HepG2 (cell line): ENCODE measurements around the gene DYNC2I2.

ENCODE experiments used
- CTCF ChIP-seq: sonication (generic); formaldehyde crosslinking; IDR thresholded peaks from 2 replicates; pipeline ENCODE4 v1.5.0; 2020; ENCODE audit warnings: mild to moderate bottlenecking, missing genetic modification reagents, moderate library complexity
- FOXA1 ChIP-seq, 2 experiments: fragments of 450-650 bp in 1 of 2; sonication (generic) in 1 of 2; formaldehyde crosslinking in 1 of 2; IDR thresholded peaks; 2 replicates each; pipeline versions ENCODE4 v1.4.0 to v1.6.1; 2016 to 2020; ENCODE audit warnings: missing genetic modification reagents in 1 of 2
- TCF7L2 ChIP-seq: IDR thresholded peaks from 2 replicates; pipeline ENCODE4 v1.6.1; 2011; ENCODE audit warnings: mild to moderate bottlenecking, low read depth, low read length, moderate library complexity
- ZBTB21 ChIP-seq: sonication (generic); formaldehyde crosslinking; IDR thresholded peaks from 2 replicates; pipeline ENCODE4 v1.4.0; 2020; ENCODE audit warnings: missing genetic modification reagents
- ZBTB34 ChIP-seq: sonication (generic); formaldehyde crosslinking; IDR thresholded peaks from 2 replicates; pipeline ENCODE4 v1.8.0; 2022; ENCODE audit warnings: mild to moderate bottlenecking, missing genetic modification reagents
- TF ChIP-seq, protein P1 (sequence below): sonication (generic); formaldehyde crosslinking; IDR thresholded peaks from 2 replicates; pipeline ENCODE4 v1.4.0; 2020; ENCODE audit warnings: missing genetic modification reagents
- TF ChIP-seq, protein P2 (sequence below), 2 experiments: sonication (generic) in 1 of 2; formaldehyde crosslinking in 1 of 2; IDR thresholded peaks; 2 replicates each; pipeline versions ENCODE4 v1.4.0 to v1.6.1; 2018 to 2020; ENCODE audit warnings: missing genetic modification reagents in 2 of 2, borderline replicate concordance in 1 of 2, low read depth in 1 of 2, mild to moderate bottlenecking in 1 of 2, missing biosample characterization in 1 of 2

GRCh38 chr9:128675382-128675781 lies 18.7 kb upstream of the DYNC2I2 start:
- TF ChIP-seq FOXA1 (IDR thresholded peaks at IDR 0.05): no peak
- TF ChIP-seq FOXA1 (CRISPR knock-in tag; IDR thresholded peaks at IDR 0.05): no peak
- no peak for TF ChIP-seq ZBTB34 (CRISPR knock-in tag)
- TF ChIP-seq, protein P1, sequence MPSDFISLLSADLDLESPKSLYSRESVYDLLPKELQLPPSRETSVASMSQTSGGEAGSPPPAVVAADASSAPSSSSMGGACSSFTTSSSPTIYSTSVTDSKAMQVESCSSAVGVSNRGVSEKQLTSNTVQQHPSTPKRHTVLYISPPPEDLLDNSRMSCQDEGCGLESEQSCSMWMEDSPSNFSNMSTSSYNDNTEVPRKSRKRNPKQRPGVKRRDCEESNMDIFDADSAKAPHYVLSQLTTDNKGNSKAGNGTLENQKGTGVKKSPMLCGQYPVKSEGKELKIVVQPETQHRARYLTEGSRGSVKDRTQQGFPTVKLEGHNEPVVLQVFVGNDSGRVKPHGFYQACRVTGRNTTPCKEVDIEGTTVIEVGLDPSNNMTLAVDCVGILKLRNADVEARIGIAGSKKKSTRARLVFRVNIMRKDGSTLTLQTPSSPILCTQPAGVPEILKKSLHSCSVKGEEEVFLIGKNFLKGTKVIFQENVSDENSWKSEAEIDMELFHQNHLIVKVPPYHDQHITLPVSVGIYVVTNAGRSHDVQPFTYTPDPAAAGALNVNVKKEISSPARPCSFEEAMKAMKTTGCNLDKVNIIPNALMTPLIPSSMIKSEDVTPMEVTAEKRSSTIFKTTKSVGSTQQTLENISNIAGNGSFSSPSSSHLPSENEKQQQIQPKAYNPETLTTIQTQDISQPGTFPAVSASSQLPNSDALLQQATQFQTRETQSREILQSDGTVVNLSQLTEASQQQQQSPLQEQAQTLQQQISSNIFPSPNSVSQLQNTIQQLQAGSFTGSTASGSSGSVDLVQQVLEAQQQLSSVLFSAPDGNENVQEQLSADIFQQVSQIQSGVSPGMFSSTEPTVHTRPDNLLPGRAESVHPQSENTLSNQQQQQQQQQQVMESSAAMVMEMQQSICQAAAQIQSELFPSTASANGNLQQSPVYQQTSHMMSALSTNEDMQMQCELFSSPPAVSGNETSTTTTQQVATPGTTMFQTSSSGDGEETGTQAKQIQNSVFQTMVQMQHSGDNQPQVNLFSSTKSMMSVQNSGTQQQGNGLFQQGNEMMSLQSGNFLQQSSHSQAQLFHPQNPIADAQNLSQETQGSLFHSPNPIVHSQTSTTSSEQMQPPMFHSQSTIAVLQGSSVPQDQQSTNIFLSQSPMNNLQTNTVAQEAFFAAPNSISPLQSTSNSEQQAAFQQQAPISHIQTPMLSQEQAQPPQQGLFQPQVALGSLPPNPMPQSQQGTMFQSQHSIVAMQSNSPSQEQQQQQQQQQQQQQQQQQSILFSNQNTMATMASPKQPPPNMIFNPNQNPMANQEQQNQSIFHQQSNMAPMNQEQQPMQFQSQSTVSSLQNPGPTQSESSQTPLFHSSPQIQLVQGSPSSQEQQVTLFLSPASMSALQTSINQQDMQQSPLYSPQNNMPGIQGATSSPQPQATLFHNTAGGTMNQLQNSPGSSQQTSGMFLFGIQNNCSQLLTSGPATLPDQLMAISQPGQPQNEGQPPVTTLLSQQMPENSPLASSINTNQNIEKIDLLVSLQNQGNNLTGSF (CRISPR knock-in tag): no peak
- no peak for TF ChIP-seq TCF7L2
- TF ChIP-seq CTCF (CRISPR knock-in tag): no peak
- TF ChIP-seq ZBTB21 (CRISPR knock-in tag): no peak
- TF ChIP-seq, protein P2, sequence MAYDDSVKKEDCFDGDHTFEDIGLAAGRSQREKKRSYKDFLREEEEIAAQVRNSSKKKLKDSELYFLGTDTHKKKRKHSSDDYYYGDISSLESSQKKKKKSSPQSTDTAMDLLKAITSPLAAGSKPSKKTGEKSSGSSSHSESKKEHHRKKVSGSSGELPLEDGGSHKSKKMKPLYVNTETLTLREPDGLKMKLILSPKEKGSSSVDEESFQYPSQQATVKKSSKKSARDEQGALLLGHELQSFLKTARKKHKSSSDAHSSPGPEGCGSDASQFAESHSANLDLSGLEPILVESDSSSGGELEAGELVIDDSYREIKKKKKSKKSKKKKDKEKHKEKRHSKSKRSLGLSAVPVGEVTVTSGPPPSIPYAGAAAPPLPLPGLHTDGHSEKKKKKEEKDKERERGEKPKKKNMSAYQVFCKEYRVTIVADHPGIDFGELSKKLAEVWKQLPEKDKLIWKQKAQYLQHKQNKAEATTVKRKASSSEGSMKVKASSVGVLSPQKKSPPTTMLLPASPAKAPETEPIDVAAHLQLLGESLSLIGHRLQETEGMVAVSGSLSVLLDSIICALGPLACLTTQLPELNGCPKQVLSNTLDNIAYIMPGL (CRISPR knock-in tag; IDR thresholded peaks at IDR 0.05; ENCODE audit: borderline replicate concordance in 1 of 2, low read depth in 1 of 2): no peak
